ENCODE data around the gene POC1B.

The POC1B gene

DNA sequence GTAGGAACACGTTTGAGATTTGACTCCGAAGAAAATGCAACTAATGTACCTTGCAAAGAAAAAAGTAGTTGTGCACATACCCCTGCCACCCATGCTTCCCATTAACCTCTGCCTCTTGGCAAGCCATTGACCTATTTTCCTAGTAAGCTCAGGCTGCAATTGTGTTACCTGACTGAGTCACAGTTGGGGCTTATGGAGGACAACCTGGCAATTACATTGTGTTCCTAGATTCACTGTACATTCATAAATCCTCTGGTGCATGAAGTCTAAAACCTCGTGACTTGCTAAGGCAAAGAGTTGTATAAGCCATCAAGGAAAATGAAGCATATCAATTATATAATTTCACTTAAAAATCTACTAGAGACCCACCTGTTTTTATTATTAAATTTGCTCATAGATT is 111.5 kb downstream of the POC1B start:
- intact Hi-C loops (cut with DNase I; ENCODE audit: low total_unique reads), result no loop called here
- H3K27me3 ChIP-seq, result no peaks in the 10 kb centered on the region
- H3K27ac ChIP-seq, result no peak overlapping the region
- no peaks in the 10 kb centered on the region for H3K9me3 ChIP-seq
- H3K4me3 ChIP-seq, result no peak overlapping the region
- no peak for DNase-seq
- H3K36me3 ChIP-seq, result no peaks in the 10 kb centered on the region
- H3K4me1 ChIP-seq, result no peaks in the 10 kb centered on the region
- TF ChIP-seq, protein P1, sequence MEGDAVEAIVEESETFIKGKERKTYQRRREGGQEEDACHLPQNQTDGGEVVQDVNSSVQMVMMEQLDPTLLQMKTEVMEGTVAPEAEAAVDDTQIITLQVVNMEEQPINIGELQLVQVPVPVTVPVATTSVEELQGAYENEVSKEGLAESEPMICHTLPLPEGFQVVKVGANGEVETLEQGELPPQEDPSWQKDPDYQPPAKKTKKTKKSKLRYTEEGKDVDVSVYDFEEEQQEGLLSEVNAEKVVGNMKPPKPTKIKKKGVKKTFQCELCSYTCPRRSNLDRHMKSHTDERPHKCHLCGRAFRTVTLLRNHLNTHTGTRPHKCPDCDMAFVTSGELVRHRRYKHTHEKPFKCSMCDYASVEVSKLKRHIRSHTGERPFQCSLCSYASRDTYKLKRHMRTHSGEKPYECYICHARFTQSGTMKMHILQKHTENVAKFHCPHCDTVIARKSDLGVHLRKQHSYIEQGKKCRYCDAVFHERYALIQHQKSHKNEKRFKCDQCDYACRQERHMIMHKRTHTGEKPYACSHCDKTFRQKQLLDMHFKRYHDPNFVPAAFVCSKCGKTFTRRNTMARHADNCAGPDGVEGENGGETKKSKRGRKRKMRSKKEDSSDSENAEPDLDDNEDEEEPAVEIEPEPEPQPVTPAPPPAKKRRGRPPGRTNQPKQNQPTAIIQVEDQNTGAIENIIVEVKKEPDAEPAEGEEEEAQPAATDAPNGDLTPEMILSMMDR (IDR thresholded peaks at IDR 0.05), result no peak

DNA sequence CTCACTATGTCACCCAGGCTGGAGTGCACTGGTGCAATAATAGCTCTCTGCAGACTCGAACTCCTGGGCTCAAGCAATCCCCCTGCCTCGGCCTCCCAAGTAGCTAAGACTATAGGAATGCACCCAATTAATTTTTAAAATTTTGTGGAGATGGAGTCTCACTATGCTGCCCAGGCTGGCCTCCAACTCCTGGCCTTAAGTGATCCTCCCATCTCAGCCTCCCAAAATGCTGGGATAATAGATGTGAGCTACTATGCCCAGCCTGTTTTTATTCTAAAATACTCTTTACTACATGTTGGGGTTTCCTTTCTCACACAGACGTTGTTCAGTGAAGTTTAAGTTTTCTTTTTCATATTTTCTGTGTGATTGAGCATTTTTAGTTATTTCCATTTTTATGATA is 112.6 kb downstream of the POC1B start:
- H3K4me1 ChIP-seq, result no peaks in the 10 kb centered on the region
- no peaks in the 10 kb centered on the region for H3K36me3 ChIP-seq
- no peaks in the 10 kb centered on the region for H3K27me3 ChIP-seq
- H3K27ac ChIP-seq, result no peak overlapping the region
- TF ChIP-seq, protein P1 (IDR thresholded peaks at IDR 0.05), result no peak
- H3K4me3 ChIP-seq, result no peak overlapping the region
- H3K9me3 ChIP-seq, result no peaks in the 10 kb centered on the region
- intact Hi-C loops (cut with DNase I; ENCODE audit: low total_unique reads), result no loop called here
- DNase-seq, result no peak

DNA sequence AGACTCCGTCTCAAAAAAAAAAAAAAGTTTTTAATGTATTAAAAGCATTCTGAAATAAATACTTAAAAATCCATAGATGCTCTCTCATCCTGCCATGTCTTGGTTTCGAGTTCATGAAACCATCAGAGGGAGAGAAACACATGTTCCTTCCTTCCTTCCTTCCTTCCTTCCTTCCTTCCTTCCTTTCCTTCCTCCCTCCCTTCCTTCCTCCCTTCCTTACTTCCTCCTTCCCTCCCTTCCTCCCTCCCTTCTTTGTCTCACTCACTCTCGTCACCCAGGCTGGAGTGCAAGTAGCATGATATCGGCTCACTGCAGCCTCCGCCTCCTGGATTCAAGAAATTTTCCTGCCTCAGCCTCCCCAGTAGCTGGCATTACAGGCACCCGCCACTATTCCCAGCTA is 113.2 kb downstream of the POC1B start:
- H3K4me3 ChIP-seq, result no peak overlapping the region
- TF ChIP-seq, protein P1 (IDR thresholded peaks at IDR 0.05), result no peak
- H3K4me1 ChIP-seq, result no peaks in the 10 kb centered on the region
- DNase-seq, result no peak
- no peaks in the 10 kb centered on the region for H3K36me3 ChIP-seq
- H3K27me3 ChIP-seq, result no peaks in the 10 kb centered on the region
- no peaks in the 10 kb centered on the region for H3K9me3 ChIP-seq
- intact Hi-C loops (cut with DNase I; ENCODE audit: low total_unique reads), result no loop called here
- no peak overlapping the region for H3K27ac ChIP-seq

DNA sequence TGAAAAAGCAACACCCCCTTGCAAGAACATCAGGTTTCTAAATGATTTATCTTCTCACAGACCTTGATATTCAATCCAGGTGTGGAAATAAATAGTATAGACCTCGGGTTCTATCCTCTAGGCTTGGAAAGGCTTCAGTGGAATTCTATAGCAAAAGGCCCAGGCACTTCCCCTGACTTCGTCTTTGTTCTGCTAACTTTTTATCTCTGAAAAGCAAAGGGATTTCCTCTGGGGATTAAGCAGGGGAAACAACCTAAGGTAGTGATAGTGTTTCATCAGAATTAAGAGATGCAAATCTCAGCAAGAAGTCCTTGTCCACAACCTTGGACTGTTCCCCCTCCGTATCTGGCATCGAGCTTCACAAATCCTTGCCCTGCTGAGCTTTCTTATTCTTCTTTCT is 114.0 kb downstream of the POC1B start:
- TF ChIP-seq, protein P1 (IDR thresholded peaks at IDR 0.05), result no peak
- Histone ChIP-seq H3K36me3 (no peaks in the 10 kb centered on the region), H3K9me3 (no peaks in the 10 kb centered on the region), H3K27ac (no peak overlapping the region), H3K27me3 (no peaks in the 10 kb centered on the region), H3K4me3 (no peak overlapping the region), H3K4me1 (no peaks in the 10 kb centered on the region)
- no peak for DNase-seq
- intact Hi-C loops (cut with DNase I; ENCODE audit: low total_unique reads), result no loop called here

DNA sequence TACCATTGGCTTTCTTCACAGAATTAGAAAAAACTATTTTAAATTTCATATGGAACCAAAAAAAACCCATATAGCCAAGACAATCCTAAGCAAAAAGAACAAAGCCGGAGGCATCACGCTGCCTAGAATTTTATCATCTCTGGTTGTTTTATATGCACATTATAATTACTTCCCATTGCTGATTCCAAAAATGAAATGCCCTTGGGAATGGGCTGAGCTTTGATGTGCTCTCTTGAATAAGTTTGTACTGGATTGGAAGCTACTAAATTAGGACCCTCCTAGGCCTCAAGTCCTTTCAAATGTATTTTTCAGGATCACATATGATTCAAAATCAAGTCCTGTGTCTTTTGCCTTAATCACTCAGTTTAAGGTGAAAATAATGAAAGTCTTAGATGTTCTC is 114.6 kb downstream of the POC1B start:
- H3K9me3 ChIP-seq, result no peaks in the 10 kb centered on the region
- no peaks in the 10 kb centered on the region for H3K4me1 ChIP-seq
- DNase-seq, result no peak
- no peaks in the 10 kb centered on the region for H3K27me3 ChIP-seq
- H3K36me3 ChIP-seq, result no peaks in the 10 kb centered on the region
- no peak overlapping the region for H3K4me3 ChIP-seq
- H3K27ac ChIP-seq, result no peak overlapping the region
- TF ChIP-seq, protein P1 (IDR thresholded peaks at IDR 0.05), result no peak
- intact Hi-C loops (cut with DNase I; ENCODE audit: low total_unique reads), result no loop called here

DNA sequence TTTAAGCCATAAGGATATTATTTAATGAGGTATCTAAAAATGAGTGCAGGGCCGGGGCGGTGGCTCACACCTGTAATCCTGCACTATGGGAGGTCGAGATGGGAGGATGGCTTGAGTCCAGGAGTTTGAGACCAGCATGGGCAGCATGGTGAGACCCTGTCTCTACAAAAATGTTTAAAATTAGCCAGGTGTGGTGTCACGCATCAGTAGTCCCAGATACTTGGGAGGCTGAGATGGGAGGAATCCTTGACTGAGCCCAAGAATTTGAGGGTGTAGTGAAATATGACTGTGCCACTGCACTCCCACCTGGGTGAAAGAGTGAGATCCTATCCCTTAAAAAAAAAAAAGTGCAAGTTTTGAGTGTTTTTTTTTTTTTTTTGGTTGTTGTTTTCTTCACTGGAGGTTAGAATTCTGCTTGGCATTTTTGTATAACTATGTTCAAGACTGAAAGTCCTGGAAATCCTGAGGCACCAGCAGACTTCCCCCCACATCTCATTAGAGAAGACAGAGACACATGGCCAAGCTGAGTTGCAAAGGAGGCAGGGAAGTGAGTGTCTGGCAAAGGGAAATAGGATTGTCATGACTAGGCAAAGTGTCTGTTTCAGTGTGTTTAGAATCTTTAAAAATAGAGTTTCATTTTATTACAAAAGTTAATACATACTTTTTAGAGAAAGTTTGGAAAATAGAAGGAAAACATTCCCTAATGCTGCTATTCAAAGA is 120.1 kb downstream of the POC1B start:
- Histone ChIP-seq H3K4me1 (no peaks in the 10 kb centered on the region), H3K4me3 (no peak overlapping the region), H3K27ac (no peak overlapping the region), H3K27me3 (no peaks in the 10 kb centered on the region), H3K36me3 (no peaks in the 10 kb centered on the region), H3K9me3 (no peaks in the 10 kb centered on the region)
- DNase-seq, result no peak
- TF ChIP-seq, protein P1 (IDR thresholded peaks at IDR 0.05), result no peak
- intact Hi-C loops (cut with DNase I; ENCODE audit: low total_unique reads), result no loop called here

All from tibial artery (tissue), 4 donors.